OCI-LY7 (cell line): ENCODE data around the gene TMEM43. TPM values are rescaled to one million over a fixed set of nuclear protein-coding genes. Genes with fewer than 3 reads are reported as not detected.
A peak's percentile ranks its signal among the peaks of the same experiment; 100 is the strongest.

Source experiments
- BruUV-seq: library from RNA; stranded (reverse); fragments of 400-500 nt; replicated peaks from 2 replicates; lab custom pipeline; 2021; lab: Mats Ljungman, UMichigan
- CTCF ChIA-PET: fragments of 300-600 bp; sonication (Branson Sonifier 250); formaldehyde crosslinking; loops from one replicate; lab custom pipeline; 2022; ENCODE audit warnings: antibody characterized with exemption; ENCODE audit not compliant: unreplicated experiment; lab: Charles Lee
- POLR2A ChIA-PET: fragments of 300-600 bp; sonication (Branson Sonifier 250); formaldehyde crosslinking; loops from one replicate; lab custom pipeline; 2022; ENCODE audit warnings: antibody characterized with exemption; lab: Charles Lee
- DNase-seq: peaks from one replicate; pipeline ENCODE4 v3.0.0-alpha.2; 2015; ENCODE audit warnings: low spot score
- H2AFZ ChIP-seq: fragments of 200-600 bp; sonication (generic), shearing (Covaris generic); 2 replicates; pipeline ENCODE4 v1.6.1; 2014; ENCODE audit warnings: mild to moderate bottlenecking, antibody characterized with exemption, low read length, moderate library complexity
- H3K27ac ChIP-seq: fragments of 200-600 bp; sonication (generic); 2 replicates; pipeline ENCODE4 v1.5.1; 2014; ENCODE audit warnings: mixed run types, low read depth, mild to moderate bottlenecking, moderate library complexity, low read length, inconsistent platforms; ENCODE audit not compliant: poor library complexity, severe bottlenecking
- H3K36me3 ChIP-seq: fragments of 200-600 bp; sonication (generic); 2 replicates; pipeline ENCODE4 v1.6.1; 2014; ENCODE audit warnings: mild to moderate bottlenecking, antibody characterized with exemption, low read length, moderate library complexity, mixed read lengths; ENCODE audit not compliant: insufficient read depth
- H3K4me1 ChIP-seq: fragments of 200-600 bp; sonication (generic); 2 replicates; pipeline ENCODE4 v1.5.1; 2014; ENCODE audit warnings: mild to moderate bottlenecking, low read length; ENCODE audit not compliant: insufficient read depth, poor library complexity, severe bottlenecking
- H3K4me2 ChIP-seq: fragments of 200-600 bp; sonication (generic); 2 replicates; pipeline ENCODE4 v1.6.1; 2014; ENCODE audit warnings: mild to moderate bottlenecking, low read length
- H3K4me3 ChIP-seq: fragments of 200-600 bp; sonication (generic); 2 replicates; pipeline ENCODE4 v1.5.1; 2014; ENCODE audit warnings: mild to moderate bottlenecking, low read depth, low read length; ENCODE audit not compliant: poor library complexity, severe bottlenecking
- H3K79me2 ChIP-seq: fragments of 200-600 bp; sonication (generic); 2 replicates; pipeline ENCODE4 v1.6.1; 2016; ENCODE audit warnings: low read depth, mild to moderate bottlenecking, low read length, moderate library complexity, mixed read lengths; ENCODE audit not compliant: insufficient read depth
- H3K9me2 ChIP-seq: fragments of 200-600 bp; sonication (generic); 2 replicates; pipeline ENCODE4 v1.6.1; 2016; ENCODE audit warnings: mild to moderate bottlenecking, low read length, mixed read lengths; ENCODE audit not compliant: insufficient read depth
- H3K9me3 ChIP-seq: fragments of 200-600 bp; sonication (generic); 2 replicates; pipeline ENCODE4 v1.6.1; 2014; ENCODE audit warnings: mild to moderate bottlenecking, mixed run types, low read length, mixed read lengths
- H4K20me1 ChIP-seq: fragments of 200-600 bp; sonication (generic); 2 replicates; pipeline ENCODE4 v1.6.1; 2014; ENCODE audit warnings: mild to moderate bottlenecking, antibody characterized with exemption, low read length, moderate library complexity, mixed read lengths; ENCODE audit not compliant: insufficient read depth
- EZH2phosphoT487 ChIP-seq: fragments of 200-600 bp; sonication (generic); IDR thresholded peaks from 2 replicates; pipeline ENCODE4 v1.6.1; 2018; ENCODE audit warnings: low read depth, borderline replicate concordance, mild to moderate bottlenecking, mixed run types, antibody characterized with exemption, low read length, moderate library complexity, mixed read lengths
- intact Hi-C: fragments of 100-400 bp; cut with micrococcal nuclease; formaldehyde crosslinking; loops from one replicate; pipeline ENCODE4 v1.10.0; 2022; ENCODE audit not compliant: unreplicated experiment
- total RNA-seq, 2 experiments: library from RNA; depleted of rRNA in 1 of 2; stranded (reverse); fragments of >200 nt in 1 of 2; shearing (Covaris generic) in 1 of 2; gene quantifications; 2 replicates each; pipeline ENCODE4 v1.2.3, GENCODE V29; 2014 to 2022
- TF ChIP-seq, protein P1 (sequence below): fragments of 200-600 bp; sonication (generic); conservative IDR thresholded peaks from 2 replicates; pipeline ENCODE4 v1.5.1; 2014; ENCODE audit warnings: mild to moderate bottlenecking, antibody characterized with exemption, low read length, moderate library complexity, mixed read lengths

TMEM43 gene
- total RNA-seq, 2 experiments from 2014 or later = 19.7 to 22.2 TPM

DNA sequence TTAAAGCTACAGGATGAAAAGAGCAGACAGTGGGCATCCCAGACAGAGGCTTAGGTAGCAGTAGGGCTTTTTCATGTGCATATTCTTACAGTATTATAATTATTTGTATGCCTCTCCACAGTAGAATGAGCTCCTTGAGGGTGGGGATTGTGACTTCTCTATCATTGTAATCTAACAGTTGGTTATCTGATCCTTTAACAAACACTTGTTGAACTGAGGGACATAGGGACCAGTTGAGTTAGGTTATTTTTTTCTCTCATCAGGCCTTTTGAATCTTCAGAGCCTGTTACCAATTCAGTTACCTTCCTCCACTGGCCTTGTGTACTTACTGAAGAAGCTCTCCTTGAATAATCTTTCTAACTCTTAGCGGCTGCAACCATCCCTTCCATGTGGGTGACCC, 54.9 kb downstream of the TMEM43 start:
- intact Hi-C loops = loop anchor here (5.0 kb wide), 1 partner anchor 768 kb away; the partner anchor contains the start of gene NR2C2
- Histone ChIP-seq H3K4me2 (peak overlapping the region; percentile 84), H3K4me1 (peaks cover 44% of the 10 kb centered on the region), H3K79me2 (peaks cover 83% of the 10 kb centered on the region), H3K27ac (no peak overlapping the region), H4K20me1 (peaks cover 11% of the 10 kb centered on the region), H3K36me3 (peaks cover 35% of the 10 kb centered on the region), H2AFZ (no peak overlapping the region), H3K9me2 (no peaks in the 10 kb centered on the region), H3K4me3 (peak overlapping the region; percentile 91), H3K9me3 (no peaks in the 10 kb centered on the region)
- ChIA-PET CTCF (interaction anchor here (0.6 to 1.2 kb wide), 2 partner anchors 24 to 57 kb away, joined by 3 read pairs; no protein-coding TSS in a partner anchor), POLR2A (interaction anchor here (0.5 to 2.2 kb wide), 8 partner anchors 9 to 320 kb away, joined by 3 to 8 read pairs (median 4); no protein-coding TSS in a partner anchor)
- no TSS peak for BruUV-seq
- TF ChIP-seq, protein P1, sequence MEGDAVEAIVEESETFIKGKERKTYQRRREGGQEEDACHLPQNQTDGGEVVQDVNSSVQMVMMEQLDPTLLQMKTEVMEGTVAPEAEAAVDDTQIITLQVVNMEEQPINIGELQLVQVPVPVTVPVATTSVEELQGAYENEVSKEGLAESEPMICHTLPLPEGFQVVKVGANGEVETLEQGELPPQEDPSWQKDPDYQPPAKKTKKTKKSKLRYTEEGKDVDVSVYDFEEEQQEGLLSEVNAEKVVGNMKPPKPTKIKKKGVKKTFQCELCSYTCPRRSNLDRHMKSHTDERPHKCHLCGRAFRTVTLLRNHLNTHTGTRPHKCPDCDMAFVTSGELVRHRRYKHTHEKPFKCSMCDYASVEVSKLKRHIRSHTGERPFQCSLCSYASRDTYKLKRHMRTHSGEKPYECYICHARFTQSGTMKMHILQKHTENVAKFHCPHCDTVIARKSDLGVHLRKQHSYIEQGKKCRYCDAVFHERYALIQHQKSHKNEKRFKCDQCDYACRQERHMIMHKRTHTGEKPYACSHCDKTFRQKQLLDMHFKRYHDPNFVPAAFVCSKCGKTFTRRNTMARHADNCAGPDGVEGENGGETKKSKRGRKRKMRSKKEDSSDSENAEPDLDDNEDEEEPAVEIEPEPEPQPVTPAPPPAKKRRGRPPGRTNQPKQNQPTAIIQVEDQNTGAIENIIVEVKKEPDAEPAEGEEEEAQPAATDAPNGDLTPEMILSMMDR = no peak
- no peak for TF ChIP-seq EZH2phosphoT487
- DNase-seq = no peak

DNA sequence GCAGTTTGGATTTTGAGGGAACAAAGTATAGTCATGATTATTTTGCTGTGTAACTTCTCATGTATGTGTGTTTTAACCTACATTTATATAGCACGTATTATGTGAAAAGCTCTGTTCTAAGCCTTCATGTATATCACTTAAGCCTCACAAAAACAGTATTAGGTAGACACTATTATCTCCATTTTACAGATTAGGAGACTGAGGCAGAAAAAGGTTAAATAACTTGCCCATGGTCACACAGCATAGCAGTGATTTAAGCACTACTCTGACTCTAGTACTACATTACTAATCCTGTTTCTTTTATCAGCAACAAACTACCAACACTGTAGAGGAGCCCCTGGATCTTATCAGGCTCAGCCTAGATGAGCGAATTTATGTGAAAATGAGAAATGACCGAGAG, 56.4 kb downstream of the TMEM43 start:
- Histone ChIP-seq H3K9me2 (no peaks in the 10 kb centered on the region), H2AFZ (no peak overlapping the region), H3K9me3 (no peaks in the 10 kb centered on the region), H3K36me3 (peaks cover 50% of the 10 kb centered on the region), H3K27ac (no peak overlapping the region), H3K4me3 (no peak overlapping the region), H4K20me1 (peaks cover 2% of the 10 kb centered on the region; the same call in 1 of the 2 replicates), H3K4me1 (peaks cover 29% of the 10 kb centered on the region), H3K79me2 (peaks cover 68% of the 10 kb centered on the region), H3K4me2 (no peak overlapping the region)
- ChIA-PET CTCF (no interaction called here), POLR2A (interaction anchor here (0.6 kb wide), 1 partner anchor 132 kb away, joined by 4 read pairs; no protein-coding TSS in a partner anchor)
- intact Hi-C loops = no loop called here
- no TSS peak for BruUV-seq
- no peak for DNase-seq
- TF ChIP-seq, protein P1 = no peak
- TF ChIP-seq EZH2phosphoT487 = no peak

DNA sequence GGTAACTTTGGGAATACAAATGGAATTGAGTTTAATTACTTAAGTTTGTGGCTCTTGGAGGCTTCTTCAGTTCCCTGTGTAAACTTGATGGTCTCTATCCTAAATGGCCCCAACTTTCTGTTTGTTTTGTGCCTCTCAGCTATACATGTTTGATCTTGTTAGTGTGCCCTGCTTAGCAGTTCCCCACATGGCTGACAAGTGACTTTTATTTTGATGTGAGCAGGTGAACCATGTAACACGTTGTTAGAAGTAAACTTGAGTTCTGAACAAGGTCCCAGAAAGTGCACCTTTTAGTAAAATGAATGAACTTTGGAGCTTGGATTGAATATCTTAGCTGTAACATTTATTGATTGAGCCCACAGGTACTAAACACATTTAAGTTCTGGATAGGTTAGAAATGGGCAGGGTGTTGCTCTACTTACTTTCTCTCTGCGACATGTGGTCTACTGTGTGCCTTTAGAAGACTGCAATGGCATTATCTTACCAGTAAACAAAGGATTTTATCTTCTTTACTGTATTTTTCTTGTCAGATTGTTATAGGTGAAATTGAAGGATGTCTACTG, 58.2 kb downstream of the TMEM43 start:
- intact Hi-C loops = no loop called here
- Histone ChIP-seq H3K9me3 (no peaks in the 10 kb centered on the region), H3K4me1 (peaks cover 15% of the 10 kb centered on the region), H3K79me2 (peaks cover 53% of the 10 kb centered on the region), H3K9me2 (no peaks in the 10 kb centered on the region), H3K27ac (no peak overlapping the region), H3K36me3 (peaks cover 68% of the 10 kb centered on the region), H3K4me2 (no peak overlapping the region), H3K4me3 (no peak overlapping the region), H4K20me1 (no peaks in the 10 kb centered on the region; the same call in 1 of the 2 replicates), H2AFZ (no peak overlapping the region)
- BruUV-seq = no TSS peak
- DNase-seq = no peak
- TF ChIP-seq, protein P1 = no peak
- POLR2A ChIA-PET = interaction anchor here (0.8 kb wide), 1 partner anchor 9 kb away, joined by 3 read pairs; no protein-coding TSS in a partner anchor
- CTCF ChIA-PET = no interaction called here
